NCI-H2196 (cell line): ENCODE measurements around the gene CADM1.
A peak's percentile ranks its signal among the peaks of the same experiment; 100 is the strongest.

Experiments
- DNase-seq: peaks from one replicate; lab custom pipeline; 2025; ENCODE audit not compliant: unreplicated experiment; lab: John Stamatoyannopoulos, UW

The CADM1 gene

GRCh38 chr11:115518983-115519628, 14.9 kb upstream of the CADM1 start:
- no peak for DNase-seq

DNA sequence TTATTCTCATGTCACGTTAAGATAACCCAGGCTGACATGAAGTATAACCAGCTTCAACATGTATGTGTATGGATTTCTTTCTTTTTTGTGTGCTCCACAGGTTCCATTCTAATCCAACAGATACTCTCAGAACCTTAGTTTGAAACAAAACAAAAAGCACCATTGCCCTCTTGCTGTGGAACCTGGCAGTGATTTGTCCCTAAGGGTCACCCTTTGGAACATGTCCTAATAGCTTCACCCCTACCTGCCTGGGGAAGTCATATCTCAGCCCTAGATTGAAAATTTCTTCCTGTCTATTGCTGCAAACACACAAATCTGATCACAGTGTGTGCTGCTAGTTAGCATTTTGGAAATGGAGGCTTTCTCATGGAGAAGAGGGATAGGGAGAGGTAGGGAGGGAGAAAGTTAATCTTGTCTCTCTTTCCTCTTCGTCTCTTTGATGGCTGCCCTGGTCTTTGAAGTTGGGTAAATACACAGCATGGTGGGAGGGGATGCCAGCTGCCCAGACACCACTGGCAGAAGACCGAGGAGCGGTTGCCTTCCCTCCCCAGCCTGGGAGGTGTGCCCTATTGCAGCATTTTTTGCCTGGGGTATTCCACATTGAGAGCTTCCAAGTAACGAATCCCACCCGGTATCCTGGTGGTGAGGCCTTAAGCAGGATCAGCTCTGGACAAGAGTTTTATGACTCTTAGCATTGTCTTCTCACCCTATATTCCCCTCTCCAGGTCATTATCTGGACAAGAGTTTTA, 11.6 kb upstream of the CADM1 start:
- no peak for DNase-seq

GRCh38 chr11:115506954-115507675, 2.9 kb upstream of the CADM1 start:
- DNase-seq: no peak

DNA sequence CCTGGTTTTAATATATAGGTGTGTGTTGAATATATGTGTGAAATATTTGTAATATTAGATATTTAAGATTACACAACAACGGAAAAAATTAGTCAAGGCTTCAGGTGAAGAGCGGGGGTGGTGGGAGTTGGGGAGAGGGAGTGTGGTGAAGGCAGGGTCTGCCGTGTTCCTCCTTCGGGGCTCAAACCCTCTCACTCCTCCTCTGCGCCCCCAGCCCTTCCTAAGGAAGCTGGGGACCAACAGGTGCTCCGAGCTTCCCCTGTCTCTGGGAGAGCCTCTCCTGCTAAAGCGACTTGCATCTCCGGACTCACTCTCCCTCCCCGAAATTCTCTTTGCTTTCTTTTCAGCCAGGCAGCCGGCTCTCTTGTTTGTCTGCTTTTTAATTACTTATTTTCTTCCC, 960 bp upstream of the CADM1 start:
- no peak for DNase-seq

- no peak for DNase-seq
Measured at GRCh38 chr11:115503886-115504275, 334 bp downstream of the CADM1 start.

GRCh38 chr11:115503083-115503885, 931 bp downstream of the CADM1 start:
- peak; percentile 67 for DNase-seq

GRCh38 chr11:115502636-115503082, 1.6 kb downstream of the CADM1 start:
- no peak for DNase-seq

DNA sequence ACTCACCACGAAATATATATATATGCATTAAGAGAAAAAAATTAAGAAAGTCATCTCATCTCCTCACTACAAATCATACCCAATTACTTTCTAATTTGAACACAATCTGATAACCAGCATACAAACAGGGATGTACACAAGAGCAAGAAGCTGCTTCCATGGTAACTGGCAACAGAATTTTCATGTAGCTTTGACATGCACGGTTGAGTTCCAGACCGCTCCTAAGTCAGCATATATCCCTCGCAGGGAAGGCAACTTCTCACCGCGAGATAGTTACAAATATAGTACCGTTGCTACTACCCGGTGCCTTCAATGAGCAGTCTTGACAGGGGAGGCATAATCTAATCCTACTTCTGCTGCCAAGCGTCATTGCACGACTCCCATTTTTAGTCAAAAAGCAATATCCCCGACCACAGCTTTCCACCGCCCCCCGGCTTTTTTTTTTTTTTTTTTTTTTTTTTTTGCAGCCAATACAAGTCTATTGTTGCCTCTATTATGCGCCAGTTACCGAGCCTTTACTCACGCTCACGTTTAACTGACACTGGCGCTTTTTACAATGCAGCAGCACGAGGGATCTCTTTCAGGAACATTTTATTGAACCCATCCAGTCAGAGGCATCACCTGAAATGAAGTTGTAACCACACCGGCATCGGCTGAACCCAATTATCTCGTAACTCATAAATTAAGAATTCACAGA, 2.2 kb downstream of the CADM1 start:
- DNase-seq: peak; percentile 18

DNA sequence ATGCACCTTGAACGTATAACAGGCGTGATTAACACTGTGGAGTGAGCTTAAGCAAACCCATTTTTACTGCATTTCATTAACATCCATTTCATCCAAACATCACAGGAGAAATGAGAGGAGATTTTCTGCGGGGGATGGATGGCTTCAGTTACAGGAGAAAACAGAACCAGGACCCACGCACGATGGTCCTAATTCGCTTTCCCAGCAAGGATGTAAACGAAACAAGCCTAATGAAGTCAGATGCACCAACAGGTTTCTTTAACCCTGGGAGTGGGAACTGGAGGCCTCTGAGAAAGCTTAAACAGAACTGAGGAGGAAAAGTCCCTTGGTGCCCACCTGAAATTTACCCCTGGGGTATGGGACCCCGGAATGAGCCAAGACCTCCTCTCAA, 2.7 kb downstream of the CADM1 start:
- DNase-seq: no peak

DNA sequence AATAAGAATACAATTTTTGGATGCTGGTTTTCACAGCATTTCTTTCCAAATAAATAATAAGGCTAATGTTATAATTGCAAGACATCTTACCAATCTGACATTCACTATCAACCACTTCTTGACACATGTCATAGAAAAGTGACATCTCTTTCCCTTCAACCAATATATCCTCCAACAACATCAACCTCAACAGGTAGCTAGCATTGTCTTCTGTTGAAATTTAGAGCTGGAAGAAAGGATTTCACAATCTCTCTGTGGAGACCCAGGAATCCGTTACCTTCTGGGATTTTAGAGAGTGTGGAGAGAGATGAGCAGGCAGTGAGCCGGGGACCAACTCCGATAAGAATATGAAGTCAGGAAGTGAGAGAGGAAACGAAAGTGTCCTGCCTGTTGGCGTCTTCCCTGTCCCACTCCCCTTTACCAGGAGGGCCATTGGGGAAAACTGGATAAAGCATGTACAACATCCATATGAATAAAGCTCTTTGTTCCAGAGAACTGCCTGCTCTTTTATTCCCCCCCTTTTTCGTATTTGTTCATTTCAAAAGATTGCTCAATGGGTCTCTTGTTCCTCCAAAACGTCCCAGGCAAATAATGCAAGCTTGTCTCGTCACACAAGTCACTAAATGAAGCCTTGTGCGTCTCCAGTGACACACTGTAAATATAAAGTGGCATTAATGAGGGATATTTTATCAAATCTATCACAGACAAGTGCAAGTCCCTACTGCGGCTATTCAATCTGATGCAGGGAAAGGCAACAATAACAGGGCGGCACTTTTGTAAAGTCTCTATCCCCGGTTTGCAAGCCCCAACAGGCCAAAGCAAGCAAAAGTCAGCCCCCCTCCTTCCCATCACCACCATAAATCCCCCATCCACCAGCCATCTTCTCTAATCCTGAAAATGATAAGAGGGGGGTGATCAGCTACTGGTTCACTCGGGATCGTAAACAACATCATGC, 3.4 kb downstream of the CADM1 start:
- no peak for DNase-seq

GRCh38 chr11:115499891-115500290, 4.3 kb downstream of the CADM1 start:
- DNase-seq: no peak

- no peak for DNase-seq
Measured at GRCh38 chr11:115499241-115499799, 4.9 kb downstream of the CADM1 start.

- peak; percentile 51 for DNase-seq
Measured at GRCh38 chr11:115498354-115498753, 5.9 kb downstream of the CADM1 start.

DNA sequence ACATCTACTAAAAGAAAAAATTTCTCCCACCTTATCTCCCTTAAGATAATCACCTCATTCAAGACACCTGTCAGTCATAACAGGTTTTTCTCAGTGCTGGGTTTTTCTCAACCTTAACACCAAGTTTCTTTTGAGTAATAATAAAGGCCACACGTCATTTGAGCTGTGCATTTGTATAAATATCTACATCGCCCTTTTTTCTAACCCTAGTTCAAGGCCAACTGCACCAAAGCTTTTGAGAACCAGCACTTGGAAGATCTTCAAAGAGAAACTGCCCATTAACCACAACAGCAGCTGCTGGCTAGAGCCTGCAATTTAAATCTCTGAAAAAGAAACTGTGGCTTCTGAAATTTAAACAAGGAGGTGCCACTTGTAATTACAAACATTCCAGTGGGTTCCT, 6.9 kb downstream of the CADM1 start:
- DNase-seq: peak; percentile 60

DNA sequence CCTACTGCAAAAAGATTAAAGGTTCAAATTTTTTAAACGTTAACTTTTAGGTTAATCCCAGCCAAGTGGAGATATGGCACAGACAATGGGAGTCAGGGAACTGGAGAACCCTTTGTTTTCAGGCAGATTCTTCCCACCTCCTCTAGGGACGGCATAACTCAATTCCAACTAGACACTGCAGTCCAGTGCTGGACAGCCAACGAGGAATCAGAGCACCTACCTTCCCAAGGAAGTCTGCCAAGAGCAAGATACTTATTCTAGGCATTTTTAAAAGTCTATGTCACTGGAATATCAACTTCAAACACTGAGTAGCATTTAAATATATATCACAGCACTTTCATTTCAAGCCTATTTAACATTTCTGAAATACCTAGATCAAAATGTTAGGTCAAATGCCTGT, 7.3 kb downstream of the CADM1 start:
- DNase-seq: no peak

DNA sequence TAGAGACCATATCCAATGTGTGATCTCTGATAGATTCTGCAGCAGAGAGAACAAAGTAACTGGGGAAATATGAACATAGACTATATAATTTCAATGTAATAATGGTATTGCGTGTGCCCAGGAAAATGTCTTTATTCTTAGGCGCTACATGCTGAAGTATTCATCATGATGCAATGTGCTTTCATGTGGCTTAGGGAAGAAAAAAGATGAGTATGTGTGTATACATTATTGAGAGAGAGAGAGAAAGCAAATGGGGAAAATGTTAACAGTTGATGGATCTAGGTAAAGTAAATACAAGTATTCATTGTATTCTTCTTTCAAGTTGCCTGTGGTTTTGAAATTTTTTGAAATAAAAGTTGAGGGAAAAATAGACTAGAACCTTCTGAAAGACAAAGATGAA, 10.3 kb downstream of the CADM1 start:
- DNase-seq: no peak

DNA sequence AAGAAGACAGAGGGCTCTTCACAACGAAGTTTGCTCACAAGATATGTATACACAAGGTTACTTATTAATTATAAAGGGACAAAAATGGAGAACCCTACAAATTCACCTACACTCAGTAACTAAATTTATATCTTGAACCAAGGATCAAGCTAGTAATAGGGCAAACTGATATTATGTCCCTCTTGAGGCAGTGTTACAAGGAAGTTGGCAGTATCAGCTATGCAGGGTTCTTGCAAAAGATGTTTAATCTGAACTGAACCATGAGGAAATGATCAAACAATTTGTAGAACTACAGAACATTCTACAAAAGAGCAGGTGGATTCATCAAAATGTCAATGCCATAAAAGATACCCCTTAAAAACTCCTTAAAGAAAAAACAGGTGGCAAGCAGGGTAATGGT, 10.7 kb downstream of the CADM1 start:
- DNase-seq: no peak

DNA sequence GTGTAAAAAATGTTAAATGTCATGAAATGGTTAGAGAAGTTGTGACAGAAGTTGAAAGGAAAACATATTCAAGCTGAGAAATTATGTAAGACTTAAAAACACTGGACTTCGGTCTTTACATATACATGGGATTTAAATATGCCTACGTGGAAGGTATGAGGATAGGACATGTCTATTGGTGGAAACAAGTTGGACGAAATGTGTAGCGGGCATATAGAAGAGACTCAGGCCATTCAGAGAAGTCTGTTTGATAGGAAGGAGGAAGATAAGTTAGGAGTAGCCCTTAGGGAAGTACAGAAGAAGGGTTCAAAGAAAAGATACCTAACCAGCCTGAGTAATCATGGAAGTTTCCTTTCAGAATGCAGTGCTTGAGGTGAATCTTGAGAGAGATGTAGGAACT, 14.7 kb downstream of the CADM1 start:
- no peak for DNase-seq

DNA sequence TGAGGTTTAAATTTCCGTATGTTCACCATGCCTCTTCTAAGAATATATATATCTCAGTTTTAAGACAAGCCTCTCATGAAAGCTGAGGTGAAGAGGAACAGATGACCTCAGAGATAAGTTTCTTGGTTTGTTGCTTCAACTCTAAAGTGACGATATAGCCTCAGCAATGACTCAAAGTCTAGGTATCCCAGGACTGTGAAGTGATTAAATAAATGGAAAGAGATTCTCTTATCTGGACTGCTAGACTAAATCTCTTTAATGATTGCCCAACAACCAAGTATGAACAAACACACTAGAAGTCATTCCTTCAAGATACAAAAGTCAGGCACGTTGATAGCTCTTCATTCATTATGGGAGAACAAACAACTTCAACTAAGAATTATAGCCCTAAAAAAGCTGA, 15.3 kb downstream of the CADM1 start:
- DNase-seq: no peak
